ENCODE results near the gene TBC1D4.
"Not testable (repeated sequence)": the region's sequence is repeated elsewhere in the genome, so short reads cannot be mapped to it uniquely, and the experiment has no call there.

TBC1D4 gene

GRCh38 chr13:75279834-75280369, 202.1 kb downstream of the TBC1D4 start:
- in situ Hi-C loops (cut with HindIII; ENCODE audit: low pct_ligation_motif_present, low pct_unique_long_range_greater_than_20kb, low sequenced_read_pairs) = no loop called here
- DNase-seq = no peak

- in situ Hi-C loops (cut with HindIII; ENCODE audit: low pct_ligation_motif_present, low pct_unique_long_range_greater_than_20kb, low sequenced_read_pairs); DNase-seq: not testable (repeated sequence)
Observed at GRCh38 chr13:75273695-75274094, 208.3 kb downstream of the TBC1D4 start.

- no peak for DNase-seq
- in situ Hi-C loops (cut with HindIII; ENCODE audit: low pct_ligation_motif_present, low pct_unique_long_range_greater_than_20kb, low sequenced_read_pairs) = no loop called here
Observed at GRCh38 chr13:75271846-75272245, 210.1 kb downstream of the TBC1D4 start.

DNA sequence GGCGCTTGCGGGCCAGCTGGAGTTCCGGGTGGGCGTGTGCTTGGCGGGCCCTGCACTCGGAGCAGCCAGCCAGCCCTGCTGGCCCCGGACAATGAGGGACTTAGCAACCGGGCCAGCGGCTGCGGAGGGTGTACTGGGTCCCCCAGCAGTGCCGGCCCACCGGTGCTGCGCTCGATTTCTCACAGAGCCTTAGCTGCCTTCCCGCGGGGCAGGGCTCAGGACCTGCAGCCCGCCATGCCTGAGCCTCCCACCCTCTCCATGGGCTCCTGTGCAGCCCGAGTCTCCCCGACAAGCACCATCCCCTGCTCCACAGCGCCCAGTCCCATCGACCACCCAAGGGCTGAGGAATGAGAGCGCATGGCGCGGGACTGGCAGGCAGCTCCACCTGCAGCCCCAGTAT, 213.5 kb downstream of the TBC1D4 start:
- DNase-seq; in situ Hi-C loops (cut with HindIII; ENCODE audit: low pct_ligation_motif_present, low pct_unique_long_range_greater_than_20kb, low sequenced_read_pairs): not testable (repeated sequence)

DNA sequence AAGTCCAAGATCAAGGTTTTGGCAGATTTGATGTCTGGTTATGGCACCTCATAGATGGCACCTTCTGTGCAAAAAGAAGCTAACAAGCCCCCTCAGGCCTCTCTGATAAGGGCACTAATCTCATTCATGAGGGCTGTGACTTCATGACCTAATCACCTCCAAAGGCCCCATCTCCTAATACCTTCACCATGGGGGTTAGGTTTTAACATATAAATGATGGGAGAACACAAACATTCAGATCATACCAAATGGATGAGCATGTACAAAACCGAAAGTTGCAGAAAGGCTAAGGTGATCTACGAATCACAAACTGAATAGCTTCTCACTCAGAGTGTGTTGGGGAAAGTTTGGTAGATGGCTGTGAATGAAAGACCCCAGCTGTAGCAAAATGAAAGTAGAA, 217.4 kb downstream of the TBC1D4 start:
- in situ Hi-C loops (cut with HindIII; ENCODE audit: low pct_ligation_motif_present, low pct_unique_long_range_greater_than_20kb, low sequenced_read_pairs) = no loop called here
- peak; percentile 38 for DNase-seq

- no peak for DNase-seq
- in situ Hi-C loops (cut with HindIII; ENCODE audit: low pct_ligation_motif_present, low pct_unique_long_range_greater_than_20kb, low sequenced_read_pairs) = no loop called here
Observed at GRCh38 chr13:75263741-75264407, 218.1 kb downstream of the TBC1D4 start.

GRCh38 chr13:75258159-75258782, 223.7 kb downstream of the TBC1D4 start:
- DNase-seq = peak; percentile 47
- in situ Hi-C loops (cut with HindIII; ENCODE audit: low pct_ligation_motif_present, low pct_unique_long_range_greater_than_20kb, low sequenced_read_pairs) = no loop called here

- in situ Hi-C loops (cut with HindIII; ENCODE audit: low pct_ligation_motif_present, low pct_unique_long_range_greater_than_20kb, low sequenced_read_pairs) = no loop called here
- DNase-seq = no peak
Observed at GRCh38 chr13:75256922-75257321, 225.0 kb downstream of the TBC1D4 start.

GRCh38 chr13:75255653-75256052, 226.3 kb downstream of the TBC1D4 start:
- DNase-seq = no peak
- in situ Hi-C loops (cut with HindIII; ENCODE audit: low pct_ligation_motif_present, low pct_unique_long_range_greater_than_20kb, low sequenced_read_pairs) = no loop called here

DNA sequence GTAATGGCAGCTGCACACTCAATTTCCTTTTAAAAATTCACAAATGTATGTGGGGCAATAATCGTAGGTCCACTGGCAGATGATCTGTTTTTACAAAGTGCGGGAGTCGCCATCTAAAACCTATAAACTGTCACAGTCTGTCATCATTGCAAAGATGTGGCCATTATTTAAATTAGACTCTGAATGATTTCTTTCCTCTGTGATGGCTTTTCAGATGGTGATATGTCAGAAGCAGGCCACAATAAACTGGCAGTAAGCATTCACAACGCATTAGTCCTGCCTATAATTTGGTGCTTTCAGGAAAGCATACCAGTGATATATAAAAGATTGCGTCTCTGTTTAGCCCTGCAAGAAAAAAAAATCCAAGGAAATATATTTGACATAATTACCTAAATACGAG, 226.8 kb downstream of the TBC1D4 start:
- DNase-seq = no peak
- in situ Hi-C loops (cut with HindIII; ENCODE audit: low pct_ligation_motif_present, low pct_unique_long_range_greater_than_20kb, low sequenced_read_pairs) = no loop called here

DNA sequence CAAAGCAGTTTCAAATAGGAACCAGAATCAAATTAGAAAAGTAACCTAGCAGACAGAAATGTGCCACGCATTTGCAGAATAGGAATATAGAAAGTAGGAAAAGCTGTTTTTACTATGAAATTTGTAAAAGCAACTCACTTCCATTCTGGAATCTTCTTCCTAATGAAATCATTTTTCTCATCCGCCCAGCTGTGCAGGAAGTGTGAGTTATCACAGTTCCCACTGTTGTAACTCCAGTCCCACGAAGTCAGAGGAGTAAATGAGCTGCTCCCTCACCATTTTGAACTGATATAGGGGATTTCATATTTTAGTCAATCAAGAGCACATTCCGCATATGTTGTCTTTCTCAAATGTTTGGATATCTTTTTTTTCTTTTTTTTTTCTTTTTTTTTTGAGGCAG, 230.8 kb downstream of the TBC1D4 start:
- in situ Hi-C loops (cut with HindIII; ENCODE audit: low pct_ligation_motif_present, low pct_unique_long_range_greater_than_20kb, low sequenced_read_pairs) = no loop called here
- no peak for DNase-seq

- in situ Hi-C loops (cut with HindIII; ENCODE audit: low pct_ligation_motif_present, low pct_unique_long_range_greater_than_20kb, low sequenced_read_pairs) = no loop called here
Observed at GRCh38 chr13:75250526-75251178, 231.3 kb downstream of the TBC1D4 start.

DNA sequence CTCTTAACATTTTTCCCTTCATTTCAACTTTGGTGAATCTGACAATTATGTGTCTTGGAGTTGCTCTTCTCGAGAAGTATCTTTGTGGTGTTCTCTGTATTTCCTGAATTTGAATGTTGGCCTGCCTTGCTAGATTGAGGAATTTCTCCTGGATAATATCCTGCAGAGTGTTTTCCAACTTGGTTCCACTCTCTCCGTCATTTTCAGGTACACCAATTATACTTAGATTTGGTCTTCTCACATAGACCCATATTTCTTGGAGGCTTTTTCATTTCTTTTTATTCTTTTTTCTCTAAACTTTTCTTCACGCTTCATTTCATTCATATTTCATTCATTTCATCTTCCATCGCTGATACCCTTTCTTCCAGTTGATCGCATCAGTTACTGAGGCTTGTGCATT, 236.4 kb downstream of the TBC1D4 start:
- in situ Hi-C loops (cut with HindIII; ENCODE audit: low pct_ligation_motif_present, low pct_unique_long_range_greater_than_20kb, low sequenced_read_pairs); DNase-seq: not testable (repeated sequence)

More at GRCh38 chr13:75250526-75251178, 231.3 kb downstream of the TBC1D4 start:
- DNase-seq = no peak

GRCh38 chr13:75240240-75240639, 241.7 kb downstream of the TBC1D4 start:
- in situ Hi-C loops (cut with HindIII; ENCODE audit: low pct_ligation_motif_present, low pct_unique_long_range_greater_than_20kb, low sequenced_read_pairs); DNase-seq: not testable (repeated sequence)

DNA sequence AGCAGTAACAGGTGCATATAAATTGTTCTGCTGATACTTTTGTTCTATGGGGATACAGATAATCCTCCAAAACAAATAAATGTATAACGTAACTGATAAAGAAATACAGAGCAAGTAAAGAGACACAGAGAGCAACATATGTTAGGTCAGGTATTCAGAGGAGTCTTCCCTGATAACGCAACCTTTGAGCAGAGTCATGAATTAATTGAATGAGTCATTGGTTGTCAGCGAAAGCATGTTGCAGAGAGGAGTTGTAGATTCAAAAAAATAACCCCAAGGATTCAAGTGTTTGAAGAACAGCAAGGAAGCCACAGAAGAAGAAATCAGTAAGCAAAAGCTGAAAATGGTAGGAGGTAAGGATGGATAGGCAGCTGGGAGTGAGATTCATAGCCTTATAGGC, 245.2 kb downstream of the TBC1D4 start:
- in situ Hi-C loops (cut with HindIII; ENCODE audit: low pct_ligation_motif_present, low pct_unique_long_range_greater_than_20kb, low sequenced_read_pairs) = no loop called here
- no peak for DNase-seq
